ENCODE measurements around the gene SMIM26.

GRCh38 chr20:18585134-18585533 lies 17.9 kb downstream of the SMIM26 start:
- TF ChIP-seq CTCF (IDR thresholded peaks at IDR 0.05) (no peak), POLR2A (IDR thresholded peaks at IDR 0.05) (no peak)

Data from ovary (tissue), 3 donors.